OCI-LY1 (cell line): ENCODE data around the gene BIRC5.
A peak's percentile ranks its signal among the peaks of the same experiment; 100 is the strongest.

Experiments used
- H2AFZ ChIP-seq: fragments of 200-600 bp; sonication (generic), shearing (Covaris generic); 2 replicates; pipeline ENCODE4 v1.6.0; 2014; ENCODE audit warnings: antibody characterized with exemption, mild to moderate bottlenecking, low read length
- H3F3A ChIP-seq: fragments of 200-600 bp; sonication (generic), shearing (Covaris generic); 2 replicates; pipeline ENCODE4 v1.6.0; 2014; ENCODE audit warnings: mild to moderate bottlenecking, antibody characterized with exemption, low read length, moderate library complexity; ENCODE audit not compliant: insufficient read depth
- H3K27ac ChIP-seq: fragments of 200-600 bp; sonication (generic); 2 replicates; pipeline ENCODE4 v1.5.1; 2014; ENCODE audit warnings: low read length, mixed run types, mild to moderate bottlenecking, low read depth; ENCODE audit not compliant: poor library complexity, severe bottlenecking
- H3K27me3 ChIP-seq: fragments of 200-600 bp; sonication (generic); 2 replicates; pipeline ENCODE4 v1.6.0; 2014; ENCODE audit warnings: antibody characterized with exemption, mild to moderate bottlenecking, low read length, moderate library complexity; ENCODE audit not compliant: insufficient read depth
- H3K36me3 ChIP-seq: fragments of 200-600 bp; sonication (generic); 2 replicates; pipeline ENCODE4 v1.6.1; 2014; ENCODE audit warnings: mild to moderate bottlenecking, antibody characterized with exemption, low read length, moderate library complexity, mixed read lengths; ENCODE audit not compliant: insufficient read depth
- H3K4me1 ChIP-seq: fragments of 200-600 bp; sonication (generic); 2 replicates; pipeline ENCODE4 v1.5.1; 2014; ENCODE audit warnings: mild to moderate bottlenecking, low read length, moderate library complexity; ENCODE audit not compliant: insufficient read depth, severe bottlenecking
- H3K4me2 ChIP-seq: fragments of 200-600 bp; sonication (generic), shearing (Covaris generic); 2 replicates; pipeline ENCODE4 v1.6.1; 2014; ENCODE audit warnings: low read length
- H3K4me3 ChIP-seq: fragments of 200-600 bp; sonication (generic); 2 replicates; pipeline ENCODE4 v1.5.1; 2014; ENCODE audit warnings: low read length, low read depth, mild to moderate bottlenecking, mixed read lengths; ENCODE audit not compliant: poor library complexity, severe bottlenecking
- H3K79me2 ChIP-seq: fragments of 200-600 bp; shearing (Covaris generic); 2 replicates; pipeline ENCODE4 v1.6.1; 2016; ENCODE audit warnings: mixed run types, low read length, mixed read lengths; ENCODE audit not compliant: insufficient read depth
- H3K9ac ChIP-seq: fragments of 200-600 bp; sonication (generic), shearing (Covaris generic); 2 replicates; pipeline ENCODE4 v1.6.1; 2014; ENCODE audit warnings: mild to moderate bottlenecking, low read length, mixed read lengths
- H3K9me2 ChIP-seq: fragments of 200-600 bp; sonication (generic), shearing (Covaris generic); 2 replicates; pipeline ENCODE4 v1.6.1; 2014; ENCODE audit warnings: low read depth, mild to moderate bottlenecking, low read length, mixed read lengths
- H3K9me3 ChIP-seq: fragments of 200-600 bp; shearing (Covaris generic); 2 replicates; pipeline ENCODE4 v1.6.1; 2014; ENCODE audit warnings: low read length, mixed read lengths
- H4K20me1 ChIP-seq: fragments of 200-600 bp; sonication (generic), shearing (Covaris generic); 2 replicates; pipeline ENCODE4 v1.6.0; 2016; ENCODE audit warnings: mild to moderate bottlenecking, low read length; ENCODE audit not compliant: insufficient read depth
- CTCF ChIP-seq: fragments of 200-600 bp; sonication (generic), shearing (Covaris generic); IDR thresholded peaks from 2 replicates; pipeline ENCODE4 v1.5.1; 2017; ENCODE audit warnings: mild to moderate bottlenecking, antibody characterized with exemption, low read length, moderate library complexity, mixed read lengths
- EZH2 ChIP-seq: fragments of 200-600 bp; sonication (generic), shearing (Covaris generic); IDR thresholded peaks from 2 replicates; pipeline ENCODE4 v1.8.0; 2017; ENCODE audit warnings: borderline replicate concordance, mixed run types, mild to moderate bottlenecking, antibody characterized with exemption, low read length, moderate library complexity, mixed read lengths

Gene BIRC5

GRCh38 chr17:78236362-78237127, 22.5 kb downstream of the BIRC5 start:
- H3K4me2 ChIP-seq: no peak overlapping the region
- no peaks in the 10 kb centered on the region for H4K20me1 ChIP-seq
- no peak overlapping the region for H3K27ac ChIP-seq
- no peaks in the 10 kb centered on the region for H3K9me2 ChIP-seq
- H2AFZ ChIP-seq: no peak overlapping the region
- no peaks in the 10 kb centered on the region for H3K79me2 ChIP-seq
- no peak for TF ChIP-seq EZH2
- no peak for TF ChIP-seq CTCF
- H3K4me3 ChIP-seq: no peak overlapping the region
- no peak overlapping the region for H3K9ac ChIP-seq
- peaks cover 5% of the 10 kb centered on the region; the same call in 1 of the 2 replicates for H3K27me3 ChIP-seq
- H3K9me3 ChIP-seq: no peaks in the 10 kb centered on the region
- H3K4me1 ChIP-seq: peaks cover 52% of the 10 kb centered on the region
- no peaks in the 10 kb centered on the region; the same call in 1 of the 2 replicates for H3F3A ChIP-seq
- H3K36me3 ChIP-seq: no peaks in the 10 kb centered on the region

- no peak for TF ChIP-seq CTCF
- no peak for TF ChIP-seq EZH2
- Histone ChIP-seq H4K20me1 (no peaks in the 10 kb centered on the region), H3K36me3 (no peaks in the 10 kb centered on the region), H3K4me1 (peaks cover 53% of the 10 kb centered on the region), H3K27ac (no peak overlapping the region), H3K9me3 (no peaks in the 10 kb centered on the region), H2AFZ (no peak overlapping the region), H3K27me3 (peaks cover under 1% of the 10 kb centered on the region; the same call in 1 of the 2 replicates), H3K4me3 (no peak overlapping the region), H3K9me2 (no peaks in the 10 kb centered on the region), H3K9ac (no peak overlapping the region), H3F3A (no peaks in the 10 kb centered on the region; the same call in 1 of the 2 replicates), H3K79me2 (no peaks in the 10 kb centered on the region), H3K4me2 (no peak overlapping the region)
Measured at GRCh38 chr17:78237401-78238012, 23.5 kb downstream of the BIRC5 start.

- peaks cover 62% of the 10 kb centered on the region for H3K4me1 ChIP-seq
- no peak overlapping the region for H2AFZ ChIP-seq
- TF ChIP-seq CTCF (no peak), EZH2 (no peak)
- peak overlapping the region; percentile 54; the same call in 1 of the 2 replicates for H3K9ac ChIP-seq
- no peaks in the 10 kb centered on the region for H3K79me2 ChIP-seq
- no peaks in the 10 kb centered on the region for H3K9me2 ChIP-seq
- H3F3A ChIP-seq: no peaks in the 10 kb centered on the region; the same call in 1 of the 2 replicates
- peak overlapping the region; percentile 57 for H3K4me2 ChIP-seq
- no peaks in the 10 kb centered on the region; the same call in 1 of the 2 replicates for H3K27me3 ChIP-seq
- H4K20me1 ChIP-seq: no peaks in the 10 kb centered on the region
- peak overlapping the region; percentile 31 for H3K4me3 ChIP-seq
- H3K9me3 ChIP-seq: no peaks in the 10 kb centered on the region
- H3K27ac ChIP-seq: peak overlapping the region; percentile 95
- no peaks in the 10 kb centered on the region for H3K36me3 ChIP-seq
Measured at GRCh38 chr17:78238823-78239488, 24.9 kb downstream of the BIRC5 start.
